Measurements from ENCODE around the gene SGSM1. TPM values are rescaled to one million over a fixed set of nuclear protein-coding genes. Genes with fewer than 3 reads are reported as not detected.
A peak's percentile ranks its signal among the peaks of the same experiment; 100 is the strongest.

SGSM1 gene
- total RNA-seq, 4 donors from 2014 or later: 1.4 to 3.3 (median 2.1) TPM

GRCh38 chr22:24928322-24928721 is 122.3 kb downstream of the SGSM1 start:
- Histone ChIP-seq H3K4me1 (no peaks in the 10 kb centered on the region), H3K9me3 (no peaks in the 10 kb centered on the region), H3K4me3 (no peak overlapping the region), H3K36me3 (no peaks in the 10 kb centered on the region), H3K27ac (no peak overlapping the region), H3K27me3 (no peaks in the 10 kb centered on the region)
- no peak for DNase-seq
- no peak for TF ChIP-seq CTCF (IDR thresholded peaks at IDR 0.05)
- no peak for TF ChIP-seq POLR2A (IDR thresholded peaks at IDR 0.05)

- Histone ChIP-seq H3K27ac (no peak overlapping the region), H3K4me1 (no peaks in the 10 kb centered on the region), H3K4me3 (no peak overlapping the region), H3K9me3 (no peaks in the 10 kb centered on the region), H3K36me3 (no peaks in the 10 kb centered on the region), H3K27me3 (no peaks in the 10 kb centered on the region)
- TF ChIP-seq CTCF (IDR thresholded peaks at IDR 0.05) (no peak), POLR2A (IDR thresholded peaks at IDR 0.05) (no peak)
- no peak for DNase-seq
These were observed 124.7 kb downstream of the SGSM1 start for GRCh38 chr22:24930678-24931077.

- Histone ChIP-seq H3K9me3 (no peaks in the 10 kb centered on the region), H3K27ac (no peak overlapping the region), H3K36me3 (no peaks in the 10 kb centered on the region), H3K4me3 (no peak overlapping the region), H3K27me3 (no peaks in the 10 kb centered on the region), H3K4me1 (no peaks in the 10 kb centered on the region)
- DNase-seq: no peak
- TF ChIP-seq CTCF (IDR thresholded peaks at IDR 0.05): no peak
- TF ChIP-seq POLR2A (IDR thresholded peaks at IDR 0.05): no peak
These were observed 129.9 kb downstream of the SGSM1 start for GRCh38 chr22:24935771-24936483.

GRCh38 chr22:24937114-24937513 is 131.1 kb downstream of the SGSM1 start:
- Histone ChIP-seq H3K4me1 (no peaks in the 10 kb centered on the region), H3K9me3 (no peaks in the 10 kb centered on the region), H3K36me3 (no peaks in the 10 kb centered on the region), H3K27me3 (no peaks in the 10 kb centered on the region), H3K27ac (no peak overlapping the region), H3K4me3 (no peak overlapping the region)
- no peak for DNase-seq
- TF ChIP-seq POLR2A (IDR thresholded peaks at IDR 0.05) (no peak), CTCF (IDR thresholded peaks at IDR 0.05) (peak in 3 of 6 experiments; percentile 33 to 42 (median 39))

GRCh38 chr22:24938741-24939341 is 132.8 kb downstream of the SGSM1 start:
- no peaks in the 10 kb centered on the region for H3K36me3 ChIP-seq

More at GRCh38 chr22:24938741-24939341, 132.8 kb downstream of the SGSM1 start:
- no peak overlapping the region for H3K4me3 ChIP-seq
- no peaks in the 10 kb centered on the region for H3K27me3 ChIP-seq
- no peak overlapping the region for H3K27ac ChIP-seq
- no peaks in the 10 kb centered on the region for H3K9me3 ChIP-seq
- peak in 4 of 6 experiments; percentile 58 to 79 (median 78) for TF ChIP-seq CTCF (IDR thresholded peaks at IDR 0.05)
- TF ChIP-seq POLR2A (IDR thresholded peaks at IDR 0.05): no peak
- H3K4me1 ChIP-seq: no peaks in the 10 kb centered on the region
- DNase-seq: peak in 1 of 3 donors; percentile 52
